ENCODE results near the gene C20orf141.

Gene C20orf141

DNA sequence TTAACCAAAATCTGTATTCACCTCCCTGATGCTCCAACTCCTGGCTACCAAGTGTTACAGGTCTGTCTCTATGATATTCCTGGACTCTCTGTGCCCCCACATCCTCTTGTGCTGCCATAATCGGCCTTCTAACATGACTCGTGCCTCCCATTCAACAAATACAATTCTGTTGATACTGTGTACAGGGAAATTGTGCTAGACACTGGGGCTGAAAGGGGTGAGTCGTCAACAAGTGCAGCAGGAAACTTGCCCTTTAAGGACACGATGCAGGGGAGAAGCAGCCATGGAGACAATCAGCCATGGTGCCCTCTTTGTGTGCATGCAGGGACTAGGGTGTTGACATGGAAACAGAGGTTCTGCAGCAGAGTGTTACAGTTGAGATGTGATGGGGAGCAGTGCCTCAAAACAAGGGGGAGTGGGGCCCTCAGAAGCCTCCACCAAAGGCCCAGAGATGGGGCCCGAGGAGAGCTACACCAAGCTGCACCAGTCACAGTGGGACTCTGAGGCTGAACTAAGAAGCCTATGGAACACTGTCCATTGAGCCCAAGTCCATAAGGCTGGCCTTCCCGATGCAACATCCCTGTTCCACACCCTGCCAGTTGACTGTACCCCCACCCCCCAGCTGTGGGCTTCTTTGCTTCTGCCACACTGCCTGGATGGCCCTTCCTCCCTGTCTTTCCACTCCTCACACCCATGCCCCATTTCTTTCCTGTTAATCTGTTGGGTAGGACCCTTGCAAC is 22.6 kb downstream of the C20orf141 start:
- Histone ChIP-seq H3K36me3 (ENCODE audit: control insufficient read depth in 1 of 2, insufficient read depth in 2 of 2, low read length in 2 of 2) (peaks cover 0 to 3% of the 10 kb centered on the region in 2 donors), H3K9me3 (ENCODE audit: control insufficient read depth in 1 of 2, low read length in 2 of 2) (no peaks in the 10 kb centered on the region), H3K27ac (ENCODE audit: low read depth, low read length) (no peak overlapping the region), H3K27me3 (ENCODE audit: control insufficient read depth in 1 of 2, insufficient read depth in 2 of 2, low read length in 2 of 2) (no peaks in the 10 kb centered on the region), H3K4me3 (ENCODE audit: low read depth in 1 of 2, low read length in 2 of 2) (no peak overlapping the region), H3K4me1 (ENCODE audit: control insufficient read depth in 1 of 2, insufficient read depth in 2 of 2, low read length in 2 of 2) (peaks cover 12 to 16% of the 10 kb centered on the region in 2 donors), H3K9ac (ENCODE audit: low read depth in 1 of 2, low read length in 2 of 2) (no peak overlapping the region)

DNA sequence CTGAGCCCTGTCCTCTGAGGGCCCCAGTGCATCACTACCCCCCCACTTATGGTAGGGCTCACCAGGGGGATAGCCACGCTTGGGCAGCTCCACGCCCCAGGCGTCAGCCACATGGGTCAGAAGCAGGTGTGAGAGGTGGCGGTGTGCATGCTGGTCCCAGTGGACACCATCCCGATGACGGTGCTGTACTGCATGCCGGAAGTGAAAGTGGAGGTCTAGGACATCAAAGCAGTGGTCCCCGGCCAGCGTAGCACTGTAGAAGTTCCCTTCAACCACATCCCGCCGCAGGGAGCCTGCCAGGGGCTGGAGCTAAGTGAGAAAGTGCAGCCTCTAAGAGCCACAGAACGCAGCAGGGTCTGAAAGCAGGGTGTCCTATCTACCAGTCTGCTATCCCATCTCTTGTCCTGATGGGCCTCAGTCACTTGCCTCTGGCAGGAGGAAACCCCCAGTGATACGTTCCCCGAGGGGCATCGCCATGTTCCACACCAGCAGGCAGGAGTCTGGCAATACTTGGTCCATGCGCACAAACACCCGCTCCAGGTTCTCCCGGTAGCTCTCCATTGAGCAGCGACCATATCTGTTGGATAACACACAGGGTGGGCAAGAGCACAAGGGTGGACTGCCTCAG is 23.5 kb downstream of the C20orf141 start:
- Histone ChIP-seq H3K27me3 (ENCODE audit: control insufficient read depth in 1 of 2, insufficient read depth in 2 of 2, low read length in 2 of 2) (no peaks in the 10 kb centered on the region), H3K9me3 (ENCODE audit: control insufficient read depth in 1 of 2, low read length in 2 of 2) (no peaks in the 10 kb centered on the region), H3K36me3 (ENCODE audit: control insufficient read depth in 1 of 2, insufficient read depth in 2 of 2, low read length in 2 of 2) (peaks cover 0 to 3% of the 10 kb centered on the region in 2 donors), H3K4me3 (ENCODE audit: low read depth in 1 of 2, low read length in 2 of 2) (no peak overlapping the region), H3K27ac (ENCODE audit: low read depth, low read length) (no peak overlapping the region), H3K9ac (ENCODE audit: low read depth in 1 of 2, low read length in 2 of 2) (no peak overlapping the region), H3K4me1 (ENCODE audit: control insufficient read depth in 1 of 2, insufficient read depth in 2 of 2, low read length in 2 of 2) (peaks cover 12 to 16% of the 10 kb centered on the region in 2 donors)

DNA sequence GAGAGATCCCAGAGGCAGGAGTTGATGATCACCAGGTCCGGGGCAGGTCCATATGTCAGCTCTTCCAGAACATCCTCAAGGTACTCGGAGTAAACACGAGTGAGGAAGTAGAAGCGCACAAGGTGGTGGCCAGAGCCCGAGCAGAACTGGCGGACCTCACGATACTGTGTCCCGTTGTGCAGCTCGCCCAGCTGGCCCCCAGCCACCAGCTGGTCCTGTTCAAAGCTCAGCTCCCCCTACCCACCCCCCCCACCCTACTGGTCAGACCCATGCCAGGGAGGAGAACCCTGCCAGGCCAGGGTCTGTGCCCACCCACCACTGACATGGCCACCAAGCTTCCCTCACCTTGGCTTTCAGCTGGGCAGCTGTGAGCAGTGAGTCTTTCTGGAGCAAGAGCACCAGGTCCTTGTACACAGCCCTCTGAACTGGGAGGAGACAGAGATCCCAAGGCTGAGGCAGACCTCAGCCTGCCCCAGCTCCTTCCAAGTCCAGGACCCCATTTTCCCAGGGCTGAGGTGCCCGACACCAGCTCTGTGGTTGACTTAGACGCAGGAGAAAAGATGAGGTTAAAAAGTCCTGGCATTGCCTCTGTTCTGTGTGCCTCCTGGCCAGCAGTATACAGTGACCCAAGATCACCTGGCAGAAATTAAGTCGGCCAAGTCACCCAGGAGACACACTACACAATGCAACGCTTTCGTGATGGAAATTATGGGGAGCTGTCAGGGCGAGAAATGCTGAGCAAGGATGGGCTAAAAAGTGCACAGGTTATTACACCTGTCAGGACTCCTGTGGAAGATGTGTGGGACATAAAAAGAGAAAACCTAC is 24.3 kb downstream of the C20orf141 start:
- H3K9ac ChIP-seq (ENCODE audit: low read depth in 1 of 2, low read length in 2 of 2) = no peak overlapping the region

DNA sequence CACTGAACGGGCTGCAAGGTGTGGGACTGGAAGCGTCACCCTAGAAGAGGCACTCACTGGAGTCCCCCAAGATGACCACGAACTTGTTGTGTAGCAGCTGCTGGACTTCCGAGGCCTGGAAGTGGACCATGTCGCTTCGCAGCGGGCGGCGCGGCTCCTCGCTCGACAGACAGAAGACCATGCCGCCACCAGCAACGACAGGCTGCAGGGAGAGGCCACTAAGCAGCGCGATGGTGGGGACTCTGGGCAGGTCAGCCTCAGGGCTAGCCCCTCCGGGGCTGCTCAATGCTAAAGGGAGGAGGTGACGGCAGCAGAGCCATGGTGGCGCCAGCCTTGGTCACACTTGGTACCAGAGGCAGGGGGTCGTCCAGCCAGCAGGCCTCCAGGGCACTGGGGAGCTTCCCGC is 24.9 kb downstream of the C20orf141 start:
- Histone ChIP-seq H3K4me3 (ENCODE audit: low read depth in 1 of 2, low read length in 2 of 2) (peak overlapping the region; percentile 79 to 91), H3K27me3 (ENCODE audit: control insufficient read depth in 1 of 2, insufficient read depth in 2 of 2, low read length in 2 of 2) (no peaks in the 10 kb centered on the region), H3K4me1 (ENCODE audit: control insufficient read depth in 1 of 2, insufficient read depth in 2 of 2, low read length in 2 of 2) (peaks cover 12 to 16% of the 10 kb centered on the region in 2 donors), H3K36me3 (ENCODE audit: control insufficient read depth in 1 of 2, insufficient read depth in 2 of 2, low read length in 2 of 2) (peaks cover 0 to 3% of the 10 kb centered on the region in 2 donors), H3K9ac (ENCODE audit: low read depth in 1 of 2, low read length in 2 of 2) (no peak overlapping the region), H3K9me3 (ENCODE audit: control insufficient read depth in 1 of 2, low read length in 2 of 2) (no peaks in the 10 kb centered on the region), H3K27ac (ENCODE audit: low read depth, low read length) (no peak overlapping the region)

More for the DNA sequence above, 24.3 kb downstream of the C20orf141 start:
- Histone ChIP-seq H3K36me3 (ENCODE audit: control insufficient read depth in 1 of 2, insufficient read depth in 2 of 2, low read length in 2 of 2) (peaks cover 0 to 3% of the 10 kb centered on the region in 2 donors), H3K27me3 (ENCODE audit: control insufficient read depth in 1 of 2, insufficient read depth in 2 of 2, low read length in 2 of 2) (no peaks in the 10 kb centered on the region), H3K4me1 (ENCODE audit: control insufficient read depth in 1 of 2, insufficient read depth in 2 of 2, low read length in 2 of 2) (peaks cover 12 to 16% of the 10 kb centered on the region in 2 donors), H3K4me3 (ENCODE audit: low read depth in 1 of 2, low read length in 2 of 2) (peak overlapping the region in 1 of 2 donors; percentile 91), H3K9me3 (ENCODE audit: control insufficient read depth in 1 of 2, low read length in 2 of 2) (no peaks in the 10 kb centered on the region), H3K27ac (ENCODE audit: low read depth, low read length) (no peak overlapping the region)

DNA sequence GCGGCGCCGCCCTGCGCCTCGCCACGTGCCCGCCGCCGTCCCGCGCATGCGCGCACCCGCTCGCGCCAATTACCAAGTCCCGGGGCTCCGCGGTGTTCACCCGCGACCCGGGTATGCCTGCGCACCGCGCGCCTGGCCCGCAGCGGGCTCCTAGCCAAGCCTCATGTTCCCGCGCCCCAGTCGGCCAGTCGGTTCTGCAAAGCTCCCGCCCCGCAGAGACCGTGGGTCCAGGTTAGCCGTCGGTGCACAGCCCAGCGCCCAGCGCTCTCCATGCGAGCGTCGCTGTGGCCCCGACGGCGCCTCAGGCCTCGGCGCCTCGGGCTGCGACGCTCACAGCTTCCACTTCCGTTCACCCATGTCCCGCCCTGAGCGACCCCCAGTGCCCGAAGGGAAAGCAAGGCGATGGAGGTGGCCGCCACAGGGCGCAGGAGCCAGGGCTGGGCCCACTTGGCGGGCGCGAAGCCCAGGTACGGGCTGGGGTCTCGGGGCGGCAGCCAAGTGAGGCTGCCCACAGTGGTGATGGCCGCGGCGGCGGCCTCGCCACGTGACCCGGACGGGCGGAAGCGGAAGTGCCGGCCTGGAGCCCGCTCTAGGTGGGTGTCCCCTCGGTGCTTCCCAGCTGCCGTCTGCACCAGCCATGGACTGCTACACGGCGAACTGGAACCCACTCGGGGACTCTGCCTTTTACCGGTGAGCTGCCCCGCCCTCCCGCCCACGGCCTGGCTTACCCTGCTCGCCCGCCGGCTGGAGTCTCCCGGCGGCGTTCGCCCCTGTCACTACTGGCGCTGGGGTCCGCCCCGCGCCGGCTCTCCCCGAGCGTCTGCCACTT is 25.6 kb downstream of the C20orf141 start, which contains the start of the genes PCED1A and VPS16:
Gene PCED1A (minus strand): TSS at position 518 of the 829 bp plus-strand sequence. CDS start 743 bp downstream, outside the sequence.
Gene VPS16 (plus strand): TSS at position 608 of the 829 bp plus-strand sequence. CDS start 30 bp downstream, at position 638.
- Histone ChIP-seq H3K27me3 (ENCODE audit: control insufficient read depth in 1 of 2, insufficient read depth in 2 of 2, low read length in 2 of 2) (no peaks in the 10 kb centered on the region), H3K9me3 (ENCODE audit: control insufficient read depth in 1 of 2, low read length in 2 of 2) (no peaks in the 10 kb centered on the region), H3K9ac (ENCODE audit: low read depth in 1 of 2, low read length in 2 of 2) (peak within 1 kb of the TSS; percentile 78 to 80), H3K27ac (ENCODE audit: low read depth, low read length) (peak within 1 kb of the TSS; percentile 85), H3K4me3 (ENCODE audit: low read depth in 1 of 2, low read length in 2 of 2) (peak within 1 kb of the TSS; percentile 79 to 91), H3K4me1 (ENCODE audit: control insufficient read depth in 1 of 2, insufficient read depth in 2 of 2, low read length in 2 of 2) (peaks cover 12 to 16% of the 10 kb centered on the region in 2 donors), H3K36me3 (ENCODE audit: control insufficient read depth in 1 of 2, insufficient read depth in 2 of 2, low read length in 2 of 2) (peaks cover 0 to 3% of the 10 kb centered on the region in 2 donors)

DNA sequence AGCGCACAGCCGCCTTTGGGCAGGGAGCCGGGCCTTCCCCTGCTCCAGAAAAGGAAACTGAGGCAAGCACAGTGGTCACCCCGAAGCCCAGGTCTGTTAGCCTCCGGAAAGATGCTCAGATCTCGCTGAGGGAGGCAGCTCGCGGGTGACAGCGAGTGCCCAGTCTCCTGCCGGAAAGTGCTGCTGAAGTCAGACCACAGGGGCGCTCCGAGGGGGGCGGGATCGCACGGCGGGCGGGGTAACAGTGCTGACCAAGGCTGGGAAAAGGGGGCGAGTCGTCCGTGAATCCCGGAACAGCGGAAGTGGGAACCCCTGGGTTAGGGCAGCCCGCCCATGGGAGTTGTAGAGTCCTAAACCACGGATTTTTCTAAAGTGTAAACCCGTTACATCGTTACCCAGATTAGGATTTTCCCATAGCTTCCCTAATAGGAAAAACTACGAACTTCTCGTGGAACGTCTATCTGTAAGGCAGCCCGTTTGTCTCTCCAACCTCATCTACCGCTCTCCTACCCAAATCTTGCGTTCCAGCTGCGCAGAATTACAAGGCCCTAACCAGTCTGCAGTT is 26.3 kb downstream of the C20orf141 start:
- Histone ChIP-seq H3K9ac (ENCODE audit: low read depth in 1 of 2, low read length in 2 of 2) (peak overlapping the region; percentile 62 to 74), H3K4me1 (ENCODE audit: control insufficient read depth in 1 of 2, insufficient read depth in 2 of 2, low read length in 2 of 2) (peaks cover 12 to 16% of the 10 kb centered on the region in 2 donors), H3K27me3 (ENCODE audit: control insufficient read depth in 1 of 2, insufficient read depth in 2 of 2, low read length in 2 of 2) (no peaks in the 10 kb centered on the region), H3K36me3 (ENCODE audit: control insufficient read depth in 1 of 2, insufficient read depth in 2 of 2, low read length in 2 of 2) (peaks cover 0 to 3% of the 10 kb centered on the region in 2 donors), H3K4me3 (ENCODE audit: low read depth in 1 of 2, low read length in 2 of 2) (peak overlapping the region; percentile 79 to 91), H3K27ac (ENCODE audit: low read depth, low read length) (peak overlapping the region; percentile 15), H3K9me3 (ENCODE audit: control insufficient read depth in 1 of 2, low read length in 2 of 2) (no peaks in the 10 kb centered on the region)

DNA sequence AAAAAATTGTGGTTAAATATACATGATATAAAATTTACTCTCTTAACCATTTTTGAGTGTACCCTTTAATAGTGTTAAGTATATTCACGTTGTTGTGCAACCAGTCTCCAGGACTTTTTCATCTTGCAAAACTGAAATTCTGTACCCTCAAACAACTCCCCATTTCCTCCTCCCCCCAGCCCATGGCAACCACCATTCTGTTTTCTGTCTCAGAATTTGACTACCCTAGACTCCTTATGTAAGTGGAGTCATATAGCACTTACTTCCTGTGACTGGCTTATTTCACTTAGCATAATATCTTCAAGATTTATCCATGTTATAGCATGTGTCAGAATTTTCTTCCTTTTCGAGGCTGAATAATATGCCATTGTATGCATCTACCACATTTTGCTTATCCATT is 30.8 kb downstream of the C20orf141 start:
- Histone ChIP-seq H3K27me3 (ENCODE audit: control insufficient read depth in 1 of 2, insufficient read depth in 2 of 2, low read length in 2 of 2) (no peaks in the 10 kb centered on the region), H3K36me3 (ENCODE audit: control insufficient read depth in 1 of 2, insufficient read depth in 2 of 2, low read length in 2 of 2) (no peaks in the 10 kb centered on the region), H3K27ac (ENCODE audit: low read depth, low read length) (no peak overlapping the region), H3K4me1 (ENCODE audit: control insufficient read depth in 1 of 2, insufficient read depth in 2 of 2, low read length in 2 of 2) (peaks cover 6 to 9% of the 10 kb centered on the region in 2 donors), H3K4me3 (ENCODE audit: low read depth in 1 of 2, low read length in 2 of 2) (no peak overlapping the region), H3K9ac (ENCODE audit: low read depth in 1 of 2, low read length in 2 of 2) (no peak overlapping the region), H3K9me3 (ENCODE audit: control insufficient read depth in 1 of 2, low read length in 2 of 2) (no peaks in the 10 kb centered on the region)

DNA sequence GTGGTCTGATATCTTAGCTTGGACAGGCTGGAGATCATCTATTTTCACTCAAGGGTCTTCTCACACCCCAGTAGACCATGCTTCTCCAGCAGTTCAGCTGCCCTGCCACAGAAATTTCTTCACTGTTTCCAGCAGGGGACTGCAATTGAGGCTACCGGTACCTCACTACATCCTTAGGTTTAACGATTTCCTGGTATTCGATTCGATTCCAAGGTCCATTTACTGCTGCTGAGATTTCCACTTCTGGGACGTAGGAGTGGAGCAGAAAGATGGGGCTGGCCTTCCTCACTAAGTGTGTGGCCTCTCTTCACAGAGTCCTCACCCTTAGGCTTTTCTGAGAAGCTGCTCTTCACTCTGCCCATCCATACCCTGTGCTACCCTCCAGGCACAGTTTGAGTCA is 31.9 kb downstream of the C20orf141 start:
- Histone ChIP-seq H3K9ac (ENCODE audit: low read depth in 1 of 2, low read length in 2 of 2) (no peak overlapping the region), H3K27ac (ENCODE audit: low read depth, low read length) (no peak overlapping the region), H3K9me3 (ENCODE audit: control insufficient read depth in 1 of 2, low read length in 2 of 2) (no peaks in the 10 kb centered on the region), H3K36me3 (ENCODE audit: control insufficient read depth in 1 of 2, insufficient read depth in 2 of 2, low read length in 2 of 2) (no peaks in the 10 kb centered on the region), H3K4me3 (ENCODE audit: low read depth in 1 of 2, low read length in 2 of 2) (no peak overlapping the region), H3K27me3 (ENCODE audit: control insufficient read depth in 1 of 2, insufficient read depth in 2 of 2, low read length in 2 of 2) (no peaks in the 10 kb centered on the region), H3K4me1 (ENCODE audit: control insufficient read depth in 1 of 2, insufficient read depth in 2 of 2, low read length in 2 of 2) (peaks cover 0 to 3% of the 10 kb centered on the region in 2 donors)

DNA sequence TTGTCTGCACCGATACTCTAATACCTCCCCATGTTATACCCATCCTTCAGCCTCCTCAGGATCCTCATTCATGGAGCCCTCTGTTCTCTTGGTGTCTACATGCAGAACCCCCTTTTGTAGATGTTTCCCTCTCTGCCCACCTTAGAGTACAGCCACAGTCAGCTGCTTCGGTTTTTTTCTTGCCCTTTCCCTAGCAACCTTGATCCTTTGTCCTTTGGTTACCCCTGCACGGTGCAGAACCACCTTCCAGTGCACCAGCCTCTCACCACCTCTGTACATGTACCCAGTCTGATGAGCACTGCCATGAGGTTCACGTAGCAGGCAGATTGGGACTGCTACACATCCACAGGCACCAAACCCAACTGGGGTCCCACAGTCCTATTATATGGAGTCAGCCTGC is 33.0 kb downstream of the C20orf141 start:
- H3K9me3 ChIP-seq (ENCODE audit: control insufficient read depth in 1 of 2, low read length in 2 of 2) = no peaks in the 10 kb centered on the region
- no peaks in the 10 kb centered on the region for H3K27me3 ChIP-seq (ENCODE audit: control insufficient read depth in 1 of 2, insufficient read depth in 2 of 2, low read length in 2 of 2)
- H3K36me3 ChIP-seq (ENCODE audit: control insufficient read depth in 1 of 2, insufficient read depth in 2 of 2, low read length in 2 of 2) = no peaks in the 10 kb centered on the region
- H3K4me3 ChIP-seq (ENCODE audit: low read depth in 1 of 2, low read length in 2 of 2) = no peak overlapping the region
- H3K9ac ChIP-seq (ENCODE audit: low read depth in 1 of 2, low read length in 2 of 2) = no peak overlapping the region
- peaks cover 4 to 5% of the 10 kb centered on the region in 2 donors for H3K4me1 ChIP-seq (ENCODE audit: control insufficient read depth in 1 of 2, insufficient read depth in 2 of 2, low read length in 2 of 2)
- no peak overlapping the region for H3K27ac ChIP-seq (ENCODE audit: low read depth, low read length)
